Neuronal stem cell (in vitro differentiated cells): ENCODE data around the gene ZNF423.

Experiments
- DNase-seq: peaks from one replicate; pipeline ENCODE4 v3.0.0-alpha.2; 2013; ENCODE audit warnings: low spot score
- H2AFZ ChIP-seq: one replicate; pipeline ENCODE4 v1.6.1; 2013; ENCODE audit warnings: mild to moderate bottlenecking, low read length, inconsistent platforms
- H2AK5ac ChIP-seq: 2 replicates; pipeline ENCODE4 v1.6.1; 2013; ENCODE audit warnings: low read depth, mild to moderate bottlenecking, inconsistent platforms, low read length, moderate library complexity, mixed read lengths
- H2BK120ac ChIP-seq: 2 replicates; pipeline ENCODE4 v1.6.1; 2013; ENCODE audit warnings: low read depth, mild to moderate bottlenecking, inconsistent platforms, low read length, moderate library complexity, mixed read lengths
- H2BK12ac ChIP-seq: one replicate; pipeline ENCODE4 v1.6.1; 2013; ENCODE audit warnings: low read length, inconsistent platforms
- H2BK15ac ChIP-seq: 2 replicates; pipeline ENCODE4 v1.6.1; 2013; ENCODE audit warnings: mild to moderate bottlenecking, low read length, inconsistent platforms, mixed read lengths
- H2BK5ac ChIP-seq: one replicate; pipeline ENCODE4 v1.6.1; 2013; ENCODE audit warnings: inconsistent platforms, mild to moderate bottlenecking, low read length, moderate library complexity
- H3K14ac ChIP-seq: one replicate; pipeline ENCODE4 v1.6.1; 2013; ENCODE audit warnings: low read length, inconsistent platforms
- H3K18ac ChIP-seq: 2 replicates; pipeline ENCODE4 v1.6.1; 2013; ENCODE audit warnings: low read length, inconsistent platforms
- H3K23ac ChIP-seq: 2 replicates; pipeline ENCODE4 v1.6.1; 2013; ENCODE audit warnings: low read depth, mild to moderate bottlenecking, mixed read lengths, low read length, inconsistent platforms; ENCODE audit not compliant: poor library complexity
- H3K27ac ChIP-seq: replicated peaks from 3 replicates; pipeline ENCODE4 v1.5.1; 2013; ENCODE audit warnings: low read length, inconsistent platforms
- H3K27me3 ChIP-seq, 3 experiments: 2 replicates each; pipeline ENCODE4 v1.6.1; 2013; ENCODE audit warnings: low read length in 3 of 3, mild to moderate bottlenecking in 2 of 3, inconsistent platforms in 1 of 3, low read depth in 1 of 3, mixed read lengths in 1 of 3, moderate library complexity in 1 of 3; ENCODE audit not compliant: control insufficient read depth in 3 of 3, insufficient read depth in 3 of 3
- H3K36me3 ChIP-seq, 2 donors: replicated peaks in 1 of 2; 2 replicates each; pipeline ENCODE4 v1.6.1; 2013; ENCODE audit warnings: low read length in 2 of 2; ENCODE audit not compliant: control insufficient read depth in 2 of 2, insufficient read depth in 2 of 2
- H3K4ac ChIP-seq: 2 replicates; pipeline ENCODE4 v1.6.1; 2013; ENCODE audit warnings: inconsistent platforms, mild to moderate bottlenecking, low read length, moderate library complexity
- H3K4me1 ChIP-seq, 2 donors: 1 replicate in 1 of 2; 2 replicates in 1 of 2; pipeline ENCODE4 v1.6.1; 2013; ENCODE audit warnings: low read length in 2 of 2, low read depth in 1 of 2; ENCODE audit not compliant: control insufficient read depth in 2 of 2, insufficient read depth in 1 of 2
- H3K4me2 ChIP-seq: one replicate; pipeline ENCODE4 v1.6.1; 2013; ENCODE audit warnings: mild to moderate bottlenecking, low read length, inconsistent platforms; ENCODE audit not compliant: insufficient read depth, poor library complexity, severe bottlenecking
- H3K4me3 ChIP-seq, 2 donors: 2 replicates each; pipeline ENCODE4 v1.5.1; 2013; ENCODE audit warnings: low read length in 2 of 2, mild to moderate bottlenecking in 2 of 2, inconsistent platforms in 1 of 2, moderate library complexity in 1 of 2
- H3K79me1 ChIP-seq: one replicate; pipeline ENCODE4 v1.6.1; 2013; ENCODE audit warnings: low read depth, mild to moderate bottlenecking, inconsistent platforms, low read length, moderate library complexity
- H3K9ac ChIP-seq: one replicate; pipeline ENCODE4 v1.6.1; 2013; ENCODE audit warnings: mild to moderate bottlenecking, low read depth, low read length, inconsistent platforms; ENCODE audit not compliant: poor library complexity
- H3K9me3 ChIP-seq, 2 donors: replicated peaks in 1 of 2; 2 replicates each; pipeline versions ENCODE3 to v1.6.1; 2013; ENCODE audit warnings: low read length in 2 of 2, mild to moderate bottlenecking in 2 of 2, inconsistent platforms in 1 of 2, low read depth in 1 of 2, mixed read lengths in 1 of 2, moderate library complexity in 1 of 2; ENCODE audit not compliant: control insufficient read depth in 2 of 2, insufficient read depth in 1 of 2
- H4K8ac ChIP-seq: one replicate; pipeline ENCODE4 v1.6.1; 2013; ENCODE audit warnings: low read depth, mild to moderate bottlenecking, inconsistent platforms, low read length, moderate library complexity
- H4K91ac ChIP-seq: one replicate; pipeline ENCODE4 v1.6.1; 2013; ENCODE audit warnings: low read length, low read depth, mild to moderate bottlenecking, inconsistent platforms; ENCODE audit not compliant: poor library complexity
- WGBS, 2 donors: extraction: QIAGEN DNeasy Blood & Tissue Kit; methylation state at CpG; one replicate each; pipeline ENCODE4 v1.1.7; 2013; ENCODE audit warnings: missing lambda C conversion rate in 2 of 2, mixed read lengths in 1 of 2; ENCODE audit not compliant: insufficient read length in 2 of 2, insufficient replicate concordance in 1 of 2; ENCODE audit errors: extremely low coverage in 2 of 2; 5-methylcytosine and 5-hydroxymethylcytosine counted together

Gene ZNF423

GRCh38 chr16:49861299-49861698, 5.4 kb upstream of the ZNF423 start:
- Histone ChIP-seq H3K9me3 (no peaks in the 10 kb centered on the region), H3K79me1 (peaks cover 6% of the 10 kb centered on the region), H4K8ac (no peak overlapping the region), H3K4me3 (no peak overlapping the region), H3K9ac (no peak overlapping the region), H3K4ac (no peak overlapping the region), H3K27ac (no peak overlapping the region), H4K91ac (no peak overlapping the region), H3K36me3 (no peaks in the 10 kb centered on the region), H2BK12ac (no peak overlapping the region), H2BK15ac (no peak overlapping the region), H2AK5ac (peak overlapping the region; percentile 16), H3K14ac (no peak overlapping the region), H3K23ac (no peak overlapping the region), H2BK120ac (no peak overlapping the region), H3K4me1 (peaks cover 10 to 23% of the 10 kb centered on the region in 2 donors), H3K4me2 (no peak overlapping the region), H2AFZ (no peak overlapping the region), H2BK5ac (no peak overlapping the region), H3K27me3 (peaks cover 0 to 22% (median 2%) of the 10 kb centered on the region in 3 experiments), H3K18ac (no peak overlapping the region)
- WGBS, 2 donors: no CpG with 5 or more reads among the region's 6 CpGs
- no peak for DNase-seq

DNA sequence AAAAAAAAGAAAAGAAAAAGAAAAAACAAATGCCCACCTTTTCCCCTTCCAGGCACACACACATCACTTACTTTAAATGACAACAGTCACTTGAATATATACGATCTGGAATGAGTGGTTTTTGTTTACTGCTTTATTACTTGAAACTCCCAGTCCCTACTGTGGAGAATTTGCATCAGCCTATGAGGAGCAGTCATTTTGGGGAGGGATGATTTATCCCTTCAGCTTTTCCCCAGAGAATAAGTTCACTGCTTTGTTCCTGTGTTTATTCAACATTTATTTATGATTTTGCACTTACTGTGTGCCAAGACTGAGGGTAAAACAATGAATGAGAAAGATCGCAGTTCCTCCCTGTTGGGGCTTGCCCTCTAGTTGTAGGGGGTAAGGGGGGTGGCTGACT, 4.7 kb upstream of the ZNF423 start:
- Histone ChIP-seq H3K27ac (no peak overlapping the region), H2AFZ (no peak overlapping the region), H3K4me3 (no peak overlapping the region), H3K18ac (no peak overlapping the region), H3K4me2 (no peak overlapping the region), H2AK5ac (no peak overlapping the region), H4K91ac (no peak overlapping the region), H3K36me3 (no peaks in the 10 kb centered on the region), H3K9ac (no peak overlapping the region), H3K23ac (no peak overlapping the region), H3K14ac (no peak overlapping the region), H3K4ac (no peak overlapping the region), H2BK120ac (no peak overlapping the region), H3K79me1 (peaks cover 6% of the 10 kb centered on the region), H2BK5ac (no peak overlapping the region), H2BK12ac (no peak overlapping the region), H4K8ac (no peak overlapping the region), H2BK15ac (no peak overlapping the region), H3K27me3 (peaks cover 0 to 22% (median 2%) of the 10 kb centered on the region in 3 experiments), H3K9me3 (no peaks in the 10 kb centered on the region), H3K4me1 (peaks cover 7 to 18% of the 10 kb centered on the region in 2 donors)
- no CpG with 5 or more reads among the region's 2 CpGs for WGBS, 2 donors
- DNase-seq: no peak

DNA sequence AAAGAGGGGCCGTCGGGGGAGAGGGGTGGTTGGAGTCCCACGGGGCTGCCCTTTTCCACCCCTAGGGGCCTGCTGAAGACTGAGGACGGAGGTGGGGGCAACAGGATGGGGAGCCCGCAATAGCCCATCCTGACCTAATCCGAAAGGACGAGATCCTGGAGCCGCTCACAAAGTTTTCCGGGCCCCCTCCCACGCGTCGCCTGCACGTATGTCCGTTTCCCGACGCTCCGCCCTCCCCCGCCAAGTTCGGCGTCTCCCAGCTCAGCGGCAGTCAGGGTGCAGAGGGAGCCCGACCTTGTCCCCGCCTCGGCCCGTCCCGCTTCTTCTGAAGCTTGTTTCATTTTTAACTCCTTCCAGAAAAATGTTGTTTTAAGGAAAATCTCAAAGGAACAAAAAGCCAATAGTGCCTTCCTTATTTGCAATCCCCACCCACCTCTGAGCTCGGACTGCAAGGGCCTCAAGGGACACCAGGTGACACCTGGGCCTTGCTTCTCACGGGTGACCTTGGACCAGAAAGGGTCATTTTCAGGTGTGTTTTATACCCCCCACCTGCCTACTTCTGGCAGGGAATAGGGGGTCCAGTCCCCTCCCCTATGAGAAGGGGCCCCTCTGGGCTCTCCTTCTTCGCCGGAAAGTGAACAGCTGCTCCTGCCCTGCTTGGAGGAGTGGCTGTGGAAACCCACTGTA, 3.4 kb upstream of the ZNF423 start:
- Histone ChIP-seq H3K9ac (no peak overlapping the region), H3K27me3 (peaks cover 0 to 22% (median 2%) of the 10 kb centered on the region in 3 experiments), H3K27ac (no peak overlapping the region), H3K4me3 (peak overlapping the region; percentile 66 to 84), H2AK5ac (peak overlapping the region; percentile 83), H4K91ac (no peak overlapping the region), H2BK120ac (peak overlapping the region; percentile 97), H2AFZ (peak overlapping the region; percentile 87), H3K23ac (no peak overlapping the region), H2BK12ac (peak overlapping the region; percentile 10), H3K18ac (peak overlapping the region; percentile 97), H2BK5ac (peak overlapping the region; percentile 94), H3K36me3 (no peaks in the 10 kb centered on the region), H3K4me2 (peak overlapping the region; percentile 89), H3K9me3 (no peaks in the 10 kb centered on the region), H4K8ac (no peak overlapping the region), H3K4ac (no peak overlapping the region), H3K14ac (no peak overlapping the region), H2BK15ac (peak overlapping the region; percentile 92), H3K79me1 (peaks cover 6% of the 10 kb centered on the region), H3K4me1 (peaks cover 5 to 18% of the 10 kb centered on the region in 2 donors)
- DNase-seq: no peak
- WGBS, 2 donors: no CpG with 5 or more reads among the region's 30 CpGs

DNA sequence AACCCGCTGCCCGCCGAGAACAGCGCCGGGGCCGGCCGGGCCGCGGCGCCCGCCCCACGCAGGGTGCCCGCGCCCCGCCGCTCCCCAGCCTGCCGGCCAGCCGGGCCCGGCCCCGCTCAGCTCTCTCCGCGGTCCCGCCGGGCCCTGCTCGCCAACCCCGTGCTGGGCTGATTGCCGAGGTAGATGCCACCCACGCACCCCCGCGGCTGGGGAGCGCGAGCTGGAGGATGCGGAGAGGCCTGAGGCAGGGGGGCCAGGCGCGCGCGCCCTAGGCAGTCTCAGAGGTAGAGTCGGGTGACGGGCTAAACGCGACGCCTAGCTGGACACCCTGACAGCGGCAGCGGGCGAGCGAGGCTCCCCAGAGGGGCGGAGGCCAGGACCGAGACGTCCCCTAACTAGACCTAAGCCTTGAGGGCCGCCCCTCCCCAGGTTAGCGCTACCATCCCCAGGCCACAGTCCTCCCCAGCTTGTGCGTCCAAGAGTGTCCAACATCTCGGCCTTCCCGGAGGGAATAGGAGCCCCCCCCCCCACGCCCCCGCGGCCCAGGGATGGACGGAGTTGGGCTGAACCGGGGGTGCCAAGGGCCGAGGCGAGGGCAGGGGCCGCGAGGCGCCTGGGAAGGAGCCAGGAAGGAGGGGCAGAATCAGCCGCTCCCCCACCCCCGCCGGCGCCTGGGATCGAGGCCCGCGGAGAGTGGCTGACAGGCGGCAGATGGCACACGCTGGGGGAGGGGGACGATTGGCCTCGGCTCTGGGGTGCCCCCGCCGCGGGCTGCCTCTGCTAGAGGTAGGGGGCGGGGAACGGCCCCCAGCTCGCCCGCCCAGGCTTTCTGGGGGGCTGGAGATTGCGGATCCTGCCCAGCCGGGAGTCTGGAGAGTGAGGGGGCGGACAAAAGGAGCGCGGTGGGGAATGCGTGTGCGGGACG, 2.5 kb upstream of the ZNF423 start:
- Histone ChIP-seq H2AK5ac (peak overlapping the region; percentile 75), H3K4me3 (peak overlapping the region; percentile 66 to 84), H3K18ac (peak overlapping the region; percentile 97), H3K4me2 (peak overlapping the region; percentile 89), H2BK12ac (peak overlapping the region; percentile 90), H3K14ac (peak overlapping the region; percentile 56), H4K8ac (no peak overlapping the region), H3K9me3 (no peaks in the 10 kb centered on the region), H3K23ac (peak overlapping the region; percentile 85), H3K27me3 (peaks cover 0 to 22% (median 2%) of the 10 kb centered on the region in 3 experiments), H3K27ac (no peak overlapping the region), H3K9ac (peak overlapping the region; percentile 90), H3K79me1 (peaks cover 6% of the 10 kb centered on the region), H2AFZ (peak overlapping the region; percentile 87), H3K4ac (no peak overlapping the region), H3K36me3 (peaks cover 0 to 7% of the 10 kb centered on the region in 2 donors), H2BK15ac (peak overlapping the region; percentile 92), H3K4me1 (peaks cover 9 to 24% of the 10 kb centered on the region in 2 donors), H2BK120ac (peak overlapping the region; percentile 97), H4K91ac (no peak overlapping the region), H2BK5ac (peak overlapping the region; percentile 94)
- no CpG with 5 or more reads among the region's 90 CpGs for whole genome bisulfite sequencing, 2 donors
- DNase-seq: peak; percentile 58
